ENCODE results near the gene MYH11. TPM values are rescaled to one million over a fixed set of nuclear protein-coding genes. Genes with fewer than 3 reads are reported as not detected.

The MYH11 gene
- total and polyA plus RNA-seq, 10 of the 15 experiments (the other 5 are each of a cell fraction or from before 2014, with no cell fraction given), result 0.01 to 1.9 (median 0.13) TPM; not detected in 1

GRCh38 chr16:15803618-15804017, 53.2 kb downstream of the MYH11 start:
- no peaks in the 10 kb centered on the region for H3K9me3 ChIP-seq (replicated peaks; ENCODE audit: control insufficient read depth, insufficient read depth, low read length)
- H4K20me1 ChIP-seq (ENCODE audit: control insufficient read depth, insufficient read depth), result no peaks in the 10 kb centered on the region
- ChIA-PET POLR2A (no interaction called here), RAD21 (ENCODE audit: unreplicated experiment) (no interaction called here), SMC1A (ENCODE audit: uncharacterized antibody, unreplicated experiment) (no interaction called here), CTCF (no interaction called here)
- H3K36me3 ChIP-seq (ENCODE audit: control insufficient read depth in 2 of 2, insufficient read depth in 2 of 2, low read length in 1 of 2), result no peaks in the 10 kb centered on the region
- H3K4me3 ChIP-seq, result no peak overlapping the region
- in situ Hi-C loops (cut with MboI), result no loop called here
- TF ChIP-seq BHLHE40 (IDR thresholded peaks at IDR 0.05; ENCODE audit: borderline replicate concordance in 1 of 2, low read depth in 2 of 2, low read length in 1 of 2) (no peak), ZNF384 (IDR thresholded peaks at IDR 0.05; ENCODE audit: borderline replicate concordance, low read depth, low read length) (no peak), BMI1 (IDR thresholded peaks at IDR 0.05; ENCODE audit: borderline replicate concordance) (no peak), IRF3 (IDR thresholded peaks at IDR 0.05) (no peak), BCLAF1 (IDR thresholded peaks at IDR 0.05) (no peak), ETV6 (conservative IDR thresholded peaks at IDR 0.05 in 1 of 2, IDR thresholded peaks at IDR 0.05 in 1 of 2; ENCODE audit: borderline replicate concordance in 1 of 2, low read depth in 1 of 2) (no peak), ATF2 (IDR thresholded peaks at IDR 0.05; ENCODE audit: low read length) (no peak), WRNIP1 (IDR thresholded peaks at IDR 0.05; ENCODE audit: borderline replicate concordance, low read depth, low read length) (no peak), SREBF2 (IDR thresholded peaks at IDR 0.05; ENCODE audit: low read length) (no peak), NR2C1 (IDR thresholded peaks at IDR 0.05) (no peak), NFXL1 (IDR thresholded peaks at IDR 0.05; ENCODE audit: borderline replicate concordance) (no peak), MXI1 (IDR thresholded peaks at IDR 0.05; ENCODE audit: low read depth, low read length) (no peak)
- H3K79me2 ChIP-seq (ENCODE audit: control insufficient read depth, insufficient read depth, low read length), result no peaks in the 10 kb centered on the region
- no TSS peak for BruUV-seq (replicated peaks)
- H3K4me1 ChIP-seq (ENCODE audit: control insufficient read depth, insufficient read depth, low read length), result peaks cover 4% of the 10 kb centered on the region
- 62% methylated on average over 9 of the region's 9 CpGs for WGBS (ENCODE audit: insufficient coverage, insufficient replicate concordance, low lambda C conversion rate, missing lambda C conversion rate)
- H3K27ac ChIP-seq (ENCODE audit: control insufficient read depth, insufficient read depth), result no peak overlapping the region
- no peaks in the 10 kb centered on the region for H3K27me3 ChIP-seq (replicated peaks in 1 of 2; ENCODE audit: control insufficient read depth in 2 of 2, insufficient read depth in 2 of 2, low read length in 1 of 2)
- no peak overlapping the region for H3K9ac ChIP-seq (ENCODE audit: control insufficient read depth, insufficient read depth, low read length)
- no peak overlapping the region for H2AFZ ChIP-seq (ENCODE audit: control insufficient read depth, low read depth, low read length)
- no peak overlapping the region for H3K4me2 ChIP-seq (ENCODE audit: control insufficient read depth, insufficient read depth)
- intact Hi-C loops (cut with micrococcal nuclease; ENCODE audit: unreplicated experiment), result no loop called here
- no peak for FAIRE-seq
- no peak for ATAC-seq
- DNase-seq (ENCODE audit: low read depth, low spot score), result no peak
